Left lung (tissue), 10 donors: ENCODE results near the gene C1QC. TPM values are rescaled to one million over a fixed set of nuclear protein-coding genes. Genes with fewer than 3 reads are reported as not detected.

Experiments used
- ATAC-seq: fragments of 200-7000 bp; cut with Tn5 transposase; one replicate; pipeline ENCODE4 v1.9.1; 2020; ENCODE audit warnings: moderate library complexity
- DNase-seq, 4 donors: peaks; one replicate each; pipeline ENCODE4 v3.0.0-alpha.2; 2013 to 2020
- H3K27ac ChIP-seq, 2 donors: fragments of 200-600 bp; sonication (generic) in 1 of 2; one replicate each; pipeline versions ENCODE4 v1.5.0 to v1.8.0; 2020 to 2021
- H3K27me3 ChIP-seq, 2 donors: fragments of 200-600 bp; sonication (generic) in 1 of 2; one replicate each; pipeline versions ENCODE4 v1.5.0 to v1.8.0; 2020 to 2021
- H3K36me3 ChIP-seq, 2 donors: fragments of 200-600 bp; sonication (generic) in 1 of 2; one replicate each; pipeline versions ENCODE4 v1.5.0 to v1.8.0; 2020 to 2021
- H3K4me1 ChIP-seq, 2 donors: fragments of 200-600 bp; one replicate each; pipeline ENCODE4 v1.8.0; 2021
- H3K4me3 ChIP-seq, 2 donors: fragments of 200-600 bp; sonication (generic) in 1 of 2; one replicate each; pipeline versions ENCODE4 v1.5.0 to v1.8.0; 2020 to 2021; ENCODE audit warnings: mild to moderate bottlenecking in 1 of 2
- H3K9me3 ChIP-seq, 2 donors: fragments of 200-600 bp; sonication (generic) in 1 of 2; one replicate each; pipeline versions ENCODE4 v1.5.0 to v1.8.0; 2020 to 2021
- CTCF ChIP-seq, 2 donors: fragments of 200-600 bp; sonication (generic) in 1 of 2; IDR thresholded peaks; one replicate each; pipeline versions ENCODE4 v1.5.0 to v1.8.0; 2021; ENCODE audit warnings: antibody characterized with exemption in 2 of 2
- intact Hi-C, 2 donors: fragments of 100-400 bp; cut with DNase I; formaldehyde crosslinking; loops; one replicate each; pipeline versions ENCODE4 v1.11.2 to v1.14.2; 2022
- polyA plus RNA-seq, 6 donors: library from polyadenylated mRNA; unstranded; fragments of 120-200 nt; gene quantifications; one replicate each; pipeline ENCODE4 v1.2.1, GENCODE V29; 2013; ENCODE audit not compliant: insufficient read length in 6 of 6
- total RNA-seq, 2 donors: library from RNA; stranded (reverse); fragmentation: NEBNext Ultra II Directional; extraction: Animal tissue kit (Norgen Biotek cat#: 25700); gene quantifications; one replicate each; pipeline ENCODE4 v1.2.1, GENCODE V29; 2021
- donor health status: DM: no; HTN: yes; CAD: no.
- donor health status: DM: no; HTN: no; CAD: no.

The C1QC gene
- total and polyA plus RNA-seq, 8 donors = 21.3 to 577 (median 26.1) TPM

GRCh38 chr1:22660716-22661241 lies 17.3 kb downstream of the C1QC start:
- Histone ChIP-seq H3K4me3 (no peak overlapping the region), H3K4me1 (no peaks in the 10 kb centered on the region), H3K27me3 (peaks cover 0 to 29% of the 10 kb centered on the region in 2 donors), H3K27ac (no peak overlapping the region), H3K9me3 (no peaks in the 10 kb centered on the region), H3K36me3 (peaks cover 0 to 3% of the 10 kb centered on the region in 2 donors)
- no peak for TF ChIP-seq CTCF (IDR thresholded peaks at IDR 0.05)
- DNase-seq = no peak
- ATAC-seq = no peak
- intact Hi-C loops = no loop called here

GRCh38 chr1:22661880-22662279 lies 18.4 kb downstream of the C1QC start:
- H3K27me3 ChIP-seq = peaks cover 0 to 21% of the 10 kb centered on the region in 2 donors
- no peak overlapping the region for H3K27ac ChIP-seq
- peaks cover 0 to 3% of the 10 kb centered on the region in 2 donors for H3K36me3 ChIP-seq
- DNase-seq = no peak
- TF ChIP-seq CTCF (IDR thresholded peaks at IDR 0.05) = no peak
- H3K4me3 ChIP-seq = no peak overlapping the region
- no peak for ATAC-seq
- intact Hi-C loops = no loop called here
- no peaks in the 10 kb centered on the region for H3K4me1 ChIP-seq
- no peaks in the 10 kb centered on the region for H3K9me3 ChIP-seq

GRCh38 chr1:22662318-22662717 lies 18.9 kb downstream of the C1QC start:
- TF ChIP-seq CTCF (IDR thresholded peaks at IDR 0.05) = no peak
- DNase-seq (no peak), ATAC-seq (peak; percentile 78)
- H3K27ac ChIP-seq = no peak overlapping the region
- H3K4me1 ChIP-seq = no peaks in the 10 kb centered on the region
- intact Hi-C loops = no loop called here
- peaks cover 0 to 21% of the 10 kb centered on the region in 2 donors for H3K27me3 ChIP-seq
- H3K36me3 ChIP-seq = peaks cover 0 to 3% of the 10 kb centered on the region in 2 donors
- no peak overlapping the region for H3K4me3 ChIP-seq
- no peaks in the 10 kb centered on the region for H3K9me3 ChIP-seq

- ATAC-seq = no peak
- no peak for TF ChIP-seq CTCF (IDR thresholded peaks at IDR 0.05)
- Histone ChIP-seq H3K27me3 (peaks cover 0 to 23% of the 10 kb centered on the region in 2 donors), H3K4me1 (no peaks in the 10 kb centered on the region), H3K4me3 (no peak overlapping the region), H3K9me3 (no peaks in the 10 kb centered on the region), H3K27ac (no peak overlapping the region), H3K36me3 (peaks cover 0 to 3% of the 10 kb centered on the region in 2 donors)
- intact Hi-C loops = no loop called here
- no peak for DNase-seq
Measured at GRCh38 chr1:22662986-22663408, 19.6 kb downstream of the C1QC start.

GRCh38 chr1:22665752-22666151 lies 22.3 kb downstream of the C1QC start:
- Histone ChIP-seq H3K27me3 (peaks cover 0 to 45% of the 10 kb centered on the region in 2 donors), H3K36me3 (peaks cover 0 to 3% of the 10 kb centered on the region in 2 donors), H3K4me1 (no peaks in the 10 kb centered on the region), H3K4me3 (no peak overlapping the region), H3K9me3 (no peaks in the 10 kb centered on the region), H3K27ac (no peak overlapping the region)
- TF ChIP-seq CTCF (IDR thresholded peaks at IDR 0.05) = no peak
- DNase-seq (peak in 2 of 4 donors; percentile 28 to 54), ATAC-seq (no peak)
- intact Hi-C loops = no loop called here
